ENCODE measurements around the gene EPHB1. TPM values are rescaled to one million over a fixed set of nuclear protein-coding genes. Genes with fewer than 3 reads are reported as not detected.

Gene EPHB1
- total RNA-seq, 1 experiment from 2014 or later: 2.8 TPM

DNA sequence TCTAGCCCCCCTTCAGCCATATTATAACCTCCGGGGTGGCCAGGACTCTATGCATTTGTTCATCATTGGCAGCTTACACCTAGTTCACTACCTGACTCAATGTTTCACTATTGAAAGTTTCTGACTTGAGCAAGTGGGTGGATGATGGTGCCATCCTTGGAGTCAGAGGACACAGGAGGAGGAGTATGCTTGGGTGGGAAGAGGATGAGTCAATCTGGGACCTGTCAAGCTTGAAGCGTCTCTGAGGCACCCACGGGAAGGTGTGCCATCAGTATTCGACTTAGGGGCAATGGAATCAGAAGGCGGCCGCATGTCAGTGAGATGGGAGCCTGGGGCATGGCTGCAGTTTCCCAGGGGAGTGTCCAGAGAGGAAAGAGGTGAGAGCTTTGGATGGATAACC lies 133.3 kb downstream of the EPHB1 start:
- Histone ChIP-seq H3K27me3 (ENCODE audit: insufficient read depth, low read length) (no peaks in the 10 kb centered on the region), H3K56ac (ENCODE audit: insufficient read length, low read depth, low read length) (no peak overlapping the region), H4K8ac (replicated peaks; ENCODE audit: insufficient read length, low read depth, low read length) (no peak overlapping the region), H3K23me2 (ENCODE audit: insufficient read length, low read depth, low read length, poor library complexity, severe bottlenecking) (no peaks in the 10 kb centered on the region), H2AK5ac (ENCODE audit: insufficient read length, low read length) (no peak overlapping the region), H3K4ac (ENCODE audit: low read depth, low read length) (no peak overlapping the region), H3K9me3 (ENCODE audit: control insufficient read depth, low read depth, low read length) (no peaks in the 10 kb centered on the region), H4K20me1 (ENCODE audit: control insufficient read depth, insufficient read depth, insufficient read length) (no peaks in the 10 kb centered on the region), H4K91ac (ENCODE audit: insufficient read length, low read depth, low read length) (no peak overlapping the region), H2AFZ (ENCODE audit: low read length) (no peak overlapping the region), H3K18ac (ENCODE audit: insufficient read length, low read depth, low read length) (no peak overlapping the region), H2BK120ac (ENCODE audit: low read depth, low read length, poor library complexity, severe bottlenecking) (no peak overlapping the region), H3K4me1 (ENCODE audit: insufficient read depth, low read length) (peaks cover 9% of the 10 kb centered on the region; the same call in 1 of the 2 replicates), H3K79me1 (ENCODE audit: insufficient read depth, low read depth, low read length, poor library complexity, severe bottlenecking) (no peaks in the 10 kb centered on the region), H3K79me2 (ENCODE audit: insufficient read depth, low read length) (no peaks in the 10 kb centered on the region), H3T11ph (ENCODE audit: low read length) (no peak overlapping the region), H3K4me2 (ENCODE audit: insufficient read depth, insufficient read length, low read length) (no peak overlapping the region), H2BK5ac (ENCODE audit: insufficient read length, low read length) (no peak overlapping the region), H3K27ac (ENCODE audit: insufficient read length, low read depth, low read length) (no peak overlapping the region), H3K9ac (ENCODE audit: extremely low read depth, insufficient read length, low read length) (no peak overlapping the region), H4K5ac (ENCODE audit: insufficient read length, low read depth, low read length) (no peak overlapping the region), H2BK12ac (ENCODE audit: insufficient read length, low read depth, low read length) (no peak overlapping the region), H2BK15ac (ENCODE audit: low read depth, low read length) (no peak overlapping the region), H2BK20ac (ENCODE audit: low read depth, low read length, poor library complexity, severe bottlenecking) (no peak overlapping the region), H3K14ac (ENCODE audit: insufficient read depth, low read length) (no peak overlapping the region), H3K23ac (ENCODE audit: insufficient read length, low read depth, low read length) (no peak overlapping the region)
- Mint-ChIP-seq H3K9me3 (peaks cover 5 to 17% of the 10 kb centered on the region in 2 experiments; a peak in 3 of 5 replicates), H3K27me3 (ENCODE audit: low read depth) (peaks cover 30% of the 10 kb centered on the region), H3K36me3 (ENCODE audit: insufficient read depth in 1 of 3, low read depth in 3 of 3) (peaks cover 2 to 13% (median 7%) of the 10 kb centered on the region in 3 experiments; a peak in 5 of 7 replicates), H3K4me3 (no peak overlapping the region), H3K4me1 (peaks cover 19 to 21% of the 10 kb centered on the region in 2 experiments), H3K27ac (no peak overlapping the region; a peak in 1 of 7 replicates)
- TF ChIP-seq CTCF (conservative IDR thresholded peaks at IDR 0.05): no peak
- no peak for DNase-seq
- WGBS (ENCODE audit: extremely low coverage, insufficient read length, low lambda C conversion rate): no CpG with 5 or more reads among the region's 6 CpGs

Measured in H9 (cell line).